HG03060 (cell line): ENCODE data around the gene HERPUD1.
"Not testable (repeated sequence)": the region's sequence is repeated elsewhere in the genome, so short reads cannot be mapped to it uniquely, and the experiment has no call there.

ENCODE experiments used
- ATAC-seq: cut with Tn5 transposase; IDR thresholded peaks from one replicate; pipeline ENCODE4 v1.9.1; 2021; ENCODE audit warnings: low read depth, moderate number of reproducible peaks; ENCODE audit not compliant: unreplicated experiment

HERPUD1 gene

DNA sequence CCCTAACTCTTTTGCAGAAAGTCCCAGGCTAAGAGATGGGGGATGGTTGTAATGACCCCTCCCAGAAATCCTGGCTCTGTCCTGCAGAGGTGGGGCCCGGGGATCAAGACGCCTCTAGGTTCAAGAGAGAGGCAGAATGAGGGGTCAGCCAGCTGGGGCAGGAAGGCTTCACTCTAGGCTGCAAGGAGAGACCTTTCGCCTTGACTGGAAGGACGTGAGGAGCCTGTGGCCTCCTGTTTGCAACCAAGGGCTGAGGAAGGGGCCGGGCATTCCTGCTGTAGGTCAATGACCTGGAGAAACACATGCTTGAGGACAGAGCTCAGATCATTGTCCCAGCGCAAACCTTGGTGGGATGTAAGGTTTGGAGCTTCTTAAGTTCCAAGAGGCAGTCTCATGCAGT lies 21.1 kb downstream of the HERPUD1 start:
- no peak for ATAC-seq

GRCh38 chr16:56956076-56956475 lies 24.1 kb downstream of the HERPUD1 start:
- no peak for ATAC-seq

DNA sequence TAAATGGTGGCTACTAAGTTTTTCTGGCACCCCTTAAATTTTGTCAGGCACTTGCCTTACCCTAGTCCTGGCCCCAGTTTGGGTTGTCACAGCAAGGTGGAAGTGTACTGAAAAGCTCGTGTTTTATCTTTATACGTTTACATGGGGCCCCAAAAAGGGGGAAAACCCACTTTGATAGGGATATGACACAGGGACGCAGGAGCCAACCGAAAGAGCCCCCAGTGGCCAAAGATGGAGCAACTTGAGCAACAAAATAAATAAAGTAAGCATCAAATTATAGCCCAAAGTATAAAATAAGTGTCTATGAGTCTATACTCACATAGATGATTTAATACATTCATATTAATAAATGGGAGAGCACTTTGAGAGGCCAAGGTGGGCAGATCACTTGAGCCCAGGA lies 24.8 kb downstream of the HERPUD1 start:
- ATAC-seq: no peak

GRCh38 chr16:56960681-56961281 lies 28.8 kb downstream of the HERPUD1 start:
- no peak for ATAC-seq

DNA sequence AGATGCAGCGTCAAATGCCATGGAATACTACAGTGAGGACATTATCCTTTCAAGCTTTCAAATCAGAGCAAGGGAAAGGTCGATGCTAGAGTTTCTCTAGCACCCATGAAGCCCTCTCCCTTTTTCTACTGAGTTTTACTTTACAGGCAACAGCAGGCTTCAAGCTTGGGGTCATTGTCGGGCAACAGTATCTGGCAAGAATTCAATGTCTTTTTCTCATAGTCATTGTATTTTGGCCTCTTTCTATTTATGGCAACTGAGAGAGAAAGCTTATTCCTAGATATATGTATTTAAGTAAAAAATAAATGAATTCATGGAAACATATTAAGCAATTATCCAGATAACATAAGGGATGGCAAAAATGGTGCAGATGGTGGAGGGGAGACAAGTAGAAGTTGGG lies 29.4 kb downstream of the HERPUD1 start:
- no peak for ATAC-seq

GRCh38 chr16:56961851-56962281 lies 29.9 kb downstream of the HERPUD1 start, which contains the start of gene CETP:
TSS of gene CETP (plus strand) at chr16:56961950. CDS start at chr16:56961980, 30 bp downstream.
- no peak for ATAC-seq

DNA sequence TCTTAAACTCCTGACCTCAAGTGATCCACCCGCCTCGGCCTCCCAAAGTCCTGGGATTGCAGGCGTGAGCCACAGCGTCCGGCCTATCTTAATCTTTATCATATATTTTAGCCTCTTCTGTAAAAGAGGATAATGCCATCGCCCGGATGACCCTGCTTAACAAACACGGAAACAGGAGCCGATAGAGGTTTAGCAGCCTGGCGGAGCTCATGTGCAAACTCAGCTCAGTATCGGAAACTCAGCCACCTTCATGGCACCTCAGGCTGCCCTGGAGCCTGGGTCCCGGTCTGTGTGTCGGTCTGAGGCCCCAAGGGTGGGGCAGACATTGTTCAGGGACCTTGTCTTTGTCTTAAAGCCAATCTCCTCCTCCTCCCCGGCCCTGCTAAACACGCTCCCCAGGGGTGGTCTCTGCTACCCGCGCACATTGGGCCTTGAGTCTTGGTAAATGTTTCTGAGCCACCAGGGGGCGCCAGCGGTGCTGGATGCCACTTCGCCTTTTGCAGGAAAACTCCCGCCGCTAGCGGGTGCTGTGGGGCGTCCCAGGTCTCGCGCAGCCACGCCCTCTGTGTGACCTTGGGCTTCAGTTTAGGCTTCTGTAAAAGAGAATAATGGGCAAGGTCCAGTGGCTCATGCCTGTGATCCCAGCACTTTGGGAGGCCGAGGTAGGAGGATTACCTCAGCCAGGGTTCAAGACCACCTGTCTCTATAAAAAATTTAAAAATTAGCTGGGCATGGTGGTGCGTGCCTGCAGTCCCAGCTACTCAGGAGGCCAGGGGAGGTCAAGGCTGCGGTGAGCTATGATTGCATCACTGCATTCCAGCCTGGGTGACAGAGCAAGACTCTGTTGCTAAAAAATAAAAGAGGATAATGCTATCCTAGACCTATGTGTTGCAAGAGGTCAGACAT lies 32.6 kb downstream of the HERPUD1 start:
- ATAC-seq: no peak

GRCh38 chr16:56965149-56966092 lies 33.5 kb downstream of the HERPUD1 start:
- no peak for ATAC-seq

GRCh38 chr16:56966093-56966475 lies 34.1 kb downstream of the HERPUD1 start:
- no peak for ATAC-seq

- no peak for ATAC-seq
These were observed 35.8 kb downstream of the HERPUD1 start for GRCh38 chr16:56967733-56968132.

DNA sequence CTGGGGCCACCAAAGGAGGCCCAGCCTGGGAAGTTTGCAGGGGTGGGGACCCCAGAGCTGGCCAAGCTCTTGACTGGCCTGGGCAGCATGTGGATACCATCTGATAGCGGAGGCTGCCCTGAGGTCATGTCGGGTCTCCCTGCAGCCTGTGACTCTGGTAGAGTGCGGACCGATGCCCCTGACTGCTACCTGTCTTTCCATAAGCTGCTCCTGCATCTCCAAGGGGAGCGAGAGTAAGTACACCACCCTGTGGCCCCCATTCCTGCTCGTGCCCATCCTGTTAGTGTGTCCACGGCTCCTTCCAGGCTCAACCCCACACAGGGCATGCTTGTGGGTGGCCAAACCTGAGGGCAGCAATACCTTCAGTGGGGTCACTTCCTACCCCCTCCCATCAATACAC lies 37.8 kb downstream of the HERPUD1 start:
- no peak for ATAC-seq

DNA sequence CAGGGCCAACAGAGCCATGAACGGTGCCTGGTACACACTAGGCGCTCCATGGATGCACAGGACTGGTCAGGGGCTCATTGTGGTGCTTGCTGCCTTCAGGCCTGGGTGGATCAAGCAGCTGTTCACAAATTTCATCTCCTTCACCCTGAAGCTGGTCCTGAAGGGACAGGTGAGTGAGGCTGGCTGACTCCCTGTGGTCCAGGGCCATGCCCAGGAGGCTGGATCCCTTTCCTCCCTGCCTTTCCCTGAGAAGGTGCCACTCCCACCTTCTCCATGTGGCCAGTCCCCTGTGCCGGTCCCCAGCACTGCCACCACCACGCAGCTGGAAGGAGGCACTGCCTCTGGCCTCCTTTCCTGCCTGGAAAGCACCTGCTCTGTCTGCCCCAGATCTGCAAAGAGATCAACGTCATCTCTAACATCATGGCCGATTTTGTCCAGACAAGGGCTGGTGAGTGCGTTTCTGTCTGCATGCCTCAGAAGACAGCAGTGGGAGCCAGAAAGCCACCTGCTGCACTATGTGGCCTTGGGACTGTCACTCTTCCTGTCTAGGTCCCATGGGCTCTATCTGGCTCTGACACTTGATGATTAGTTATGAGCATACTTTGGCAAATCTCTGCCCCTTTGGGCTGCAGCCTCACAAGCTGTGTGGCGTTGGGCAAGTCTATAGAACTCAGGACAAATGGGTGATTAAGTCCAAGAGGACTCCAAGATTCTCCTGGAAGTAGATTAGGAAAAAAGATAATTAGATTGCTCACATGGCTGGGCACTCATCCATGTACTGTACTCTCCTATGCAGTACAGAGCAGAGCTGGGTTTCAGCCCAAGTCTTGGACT lies 39.2 kb downstream of the HERPUD1 start:
- peak; percentile 72 for ATAC-seq

GRCh38 chr16:56971768-56972043 lies 39.8 kb downstream of the HERPUD1 start:
- ATAC-seq: no peak

DNA sequence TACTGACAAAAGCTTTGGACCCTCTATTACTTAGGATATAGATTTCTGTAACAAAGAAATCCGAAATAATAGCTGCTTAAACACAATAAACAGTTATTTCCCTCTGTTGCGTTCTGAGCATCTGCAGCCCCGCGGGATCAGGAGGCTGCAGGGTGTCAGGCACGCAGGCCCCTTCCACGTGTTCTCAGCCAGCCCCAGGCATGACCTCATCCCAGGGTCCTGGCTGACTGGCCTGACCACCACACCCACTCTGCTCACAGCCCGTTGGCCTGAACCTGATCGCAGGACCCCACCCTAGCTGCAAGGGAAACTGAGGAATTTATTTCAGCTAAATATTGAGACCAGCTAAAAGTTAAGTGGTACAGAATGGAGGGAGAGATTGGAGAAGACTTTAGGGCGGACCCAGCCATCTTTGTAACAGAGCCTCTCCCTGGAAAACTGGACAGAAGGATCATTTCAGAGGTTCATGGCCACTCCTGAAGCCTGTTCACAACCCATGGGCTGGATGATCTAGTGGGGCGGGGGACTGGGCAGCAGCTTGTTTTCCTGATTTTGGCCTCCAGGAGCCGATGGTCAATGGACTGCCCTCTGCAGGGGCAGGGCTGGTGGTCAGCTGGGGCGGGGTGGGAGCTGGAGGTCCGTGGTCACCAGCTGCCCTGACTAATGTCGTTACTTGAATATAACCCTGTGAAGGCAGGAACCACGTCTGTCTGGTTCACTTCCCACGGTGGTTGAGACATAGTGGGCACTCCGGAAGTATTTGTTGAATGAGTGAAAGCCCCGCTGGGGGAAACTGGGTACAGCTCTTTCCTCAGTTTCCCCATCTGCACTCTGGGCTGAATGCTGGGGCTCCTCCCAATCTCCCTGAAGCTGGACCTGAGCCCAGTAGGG lies 40.7 kb downstream of the HERPUD1 start:
- no peak for ATAC-seq

DNA sequence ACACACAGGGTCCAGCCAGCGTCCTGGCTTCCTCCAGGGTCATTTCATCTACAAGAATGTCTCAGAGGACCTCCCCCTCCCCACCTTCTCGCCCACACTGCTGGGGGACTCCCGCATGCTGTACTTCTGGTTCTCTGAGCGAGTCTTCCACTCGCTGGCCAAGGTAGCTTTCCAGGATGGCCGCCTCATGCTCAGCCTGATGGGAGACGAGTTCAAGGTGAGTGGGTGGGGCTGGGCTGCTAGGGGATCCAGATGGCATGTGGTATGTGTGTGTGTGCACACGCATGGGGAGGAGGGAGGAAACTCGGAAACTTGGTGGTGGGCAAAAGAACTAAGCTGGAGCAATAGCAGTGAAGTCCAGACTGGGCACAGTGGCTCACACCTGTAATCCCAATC lies 41.4 kb downstream of the HERPUD1 start:
- no peak for ATAC-seq

DNA sequence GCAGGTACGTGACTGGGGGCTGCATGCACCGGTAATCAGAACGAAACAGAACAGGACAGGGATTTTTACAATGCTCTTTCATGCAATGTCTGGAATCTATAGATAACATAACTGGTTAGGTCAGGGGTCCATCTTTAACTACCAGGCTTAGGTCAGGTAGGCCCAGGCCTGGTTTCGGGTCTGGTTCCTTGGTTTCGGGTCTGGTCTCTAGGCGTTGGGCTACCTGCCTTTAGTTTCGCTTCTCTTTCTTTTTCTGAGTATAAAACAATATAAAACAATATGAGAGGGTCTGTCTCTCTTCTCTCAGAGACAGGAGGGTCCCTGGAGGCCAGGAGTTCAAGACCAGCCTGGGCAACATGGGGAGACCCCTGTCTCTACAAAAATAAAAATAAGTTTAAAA lies 42.0 kb downstream of the HERPUD1 start:
- ATAC-seq: not testable (repeated sequence)

DNA sequence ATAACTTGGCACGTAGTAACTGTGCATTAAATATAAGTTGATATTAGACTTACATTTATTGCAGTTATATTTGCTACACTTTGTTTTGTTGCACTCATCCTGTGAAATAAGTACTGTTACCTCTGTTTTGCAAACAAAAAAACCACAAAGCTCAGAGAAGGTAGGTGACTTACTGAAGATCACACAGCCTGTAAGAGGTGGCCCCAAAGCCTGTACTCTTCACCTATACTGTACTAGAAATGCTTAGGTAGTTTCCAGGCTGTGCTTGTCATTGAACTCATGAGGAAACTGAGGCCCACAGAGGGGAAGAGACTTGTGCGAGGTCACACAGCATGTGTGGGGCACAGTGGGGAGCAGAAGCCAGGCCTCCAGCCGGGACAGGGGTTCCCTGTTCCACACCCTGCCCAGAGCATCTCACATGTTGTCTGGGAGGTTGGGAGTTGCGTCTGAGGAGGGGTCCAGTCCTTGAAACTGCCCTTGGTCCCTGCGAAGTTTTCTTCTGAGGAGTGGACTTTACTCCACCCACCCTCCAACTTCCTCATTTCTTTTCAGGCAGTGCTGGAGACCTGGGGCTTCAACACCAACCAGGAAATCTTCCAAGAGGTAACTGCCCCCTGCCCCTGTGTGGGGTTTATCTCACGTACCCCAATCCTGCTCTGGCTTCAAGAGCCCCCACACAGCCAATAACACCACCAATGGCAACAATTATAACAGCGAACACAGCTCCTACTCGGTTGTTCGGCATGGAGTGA lies 42.8 kb downstream of the HERPUD1 start:
- no peak for ATAC-seq

- no peak for ATAC-seq
These were observed 43.8 kb downstream of the HERPUD1 start for GRCh38 chr16:56975714-56976113.

DNA sequence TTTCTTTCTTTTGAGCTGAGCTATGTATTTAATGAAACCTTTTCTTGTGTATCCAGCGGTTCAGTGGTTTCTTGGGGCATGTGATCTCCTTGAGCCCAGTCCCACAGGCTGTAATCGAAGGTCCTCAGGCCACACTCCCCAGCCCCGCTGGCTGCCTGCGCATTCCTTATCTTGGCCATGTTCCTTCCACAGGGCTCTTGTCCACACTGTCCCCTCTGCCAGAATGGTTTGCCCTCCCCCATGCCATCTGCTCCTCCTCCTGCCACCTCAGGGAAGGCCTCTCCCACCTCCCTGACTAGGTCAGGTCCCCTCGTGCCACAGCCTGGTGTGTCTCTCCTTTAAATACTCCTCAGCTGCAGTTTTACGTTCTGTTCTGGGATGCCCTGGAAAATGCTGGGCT lies 45.3 kb downstream of the HERPUD1 start:
- no peak for ATAC-seq
